Suprapubic skin (tissue), 4 donors: ENCODE results near the gene COL23A1. TPM values are rescaled to one million over a fixed set of nuclear protein-coding genes. Genes with fewer than 3 reads are reported as not detected.

ENCODE experiments used
- DNase-seq, 2 donors: peaks; one replicate each; pipeline ENCODE4 v3.0.0-alpha.2; 2019; ENCODE audit warnings: low spot score in 2 of 2
- H3K27ac ChIP-seq: fragments of 200-600 bp; sonication (generic); one replicate; pipeline ENCODE4 v1.5.1; 2019
- H3K27me3 ChIP-seq: fragments of 200-600 bp; sonication (generic); one replicate; pipeline ENCODE4 v1.5.1; 2019
- H3K36me3 ChIP-seq: fragments of 200-600 bp; sonication (generic); one replicate; pipeline ENCODE4 v1.5.1; 2019
- H3K4me1 ChIP-seq: fragments of 200-600 bp; sonication (generic); one replicate; pipeline ENCODE4 v1.5.1; 2019
- H3K4me3 ChIP-seq: fragments of 200-600 bp; sonication (generic); one replicate; pipeline ENCODE4 v1.5.1; 2019; ENCODE audit warnings: mild to moderate bottlenecking
- H3K9me3 ChIP-seq: fragments of 200-600 bp; sonication (generic); one replicate; pipeline ENCODE4 v1.5.1; 2019
- EP300 ChIP-seq: sonication (generic); formaldehyde crosslinking; IDR thresholded peaks from one replicate; pipeline ENCODE4 v1.6.1; 2017; ENCODE audit warnings: antibody characterized with exemption
- POLR2A ChIP-seq, 2 donors: fragments of 450-650 bp; IDR thresholded peaks; one replicate each; pipeline ENCODE4 v1.6.1; 2017; ENCODE audit warnings: antibody characterized with exemption in 2 of 2, mild to moderate bottlenecking in 2 of 2, moderate library complexity in 2 of 2
- POLR2AphosphoS5 ChIP-seq, 3 donors: sonication (generic); formaldehyde crosslinking; IDR thresholded peaks; one replicate each; pipeline ENCODE4 v1.6.1; 2017; ENCODE audit warnings: antibody characterized with exemption in 3 of 3
- WGBS: methylation state at CpG from one replicate; pipeline ENCODE4 v1.1.5; 2018; 5-methylcytosine and 5-hydroxymethylcytosine counted together
- total RNA-seq, 4 donors: library from RNA; depleted of rRNA; stranded (reverse); fragments of >200 nt; gene quantifications; one replicate each; pipeline ENCODE4 v1.1.0, GENCODE V29; 2016
- TF ChIP-seq, protein P1 (sequence below), 2 donors: fragments of 200-600 bp in 1 of 2; fragments of 450-650 bp in 1 of 2; sonication (generic) in 1 of 2; IDR thresholded peaks; one replicate each; pipeline ENCODE4 v1.5.1; 2016 to 2019; ENCODE audit warnings: antibody characterized with exemption in 2 of 2, mild to moderate bottlenecking in 1 of 2, moderate library complexity in 1 of 2

COL23A1 gene
- total RNA-seq, 4 donors from 2014 or later: 1.6 to 4.4 (median 3.4) TPM

DNA sequence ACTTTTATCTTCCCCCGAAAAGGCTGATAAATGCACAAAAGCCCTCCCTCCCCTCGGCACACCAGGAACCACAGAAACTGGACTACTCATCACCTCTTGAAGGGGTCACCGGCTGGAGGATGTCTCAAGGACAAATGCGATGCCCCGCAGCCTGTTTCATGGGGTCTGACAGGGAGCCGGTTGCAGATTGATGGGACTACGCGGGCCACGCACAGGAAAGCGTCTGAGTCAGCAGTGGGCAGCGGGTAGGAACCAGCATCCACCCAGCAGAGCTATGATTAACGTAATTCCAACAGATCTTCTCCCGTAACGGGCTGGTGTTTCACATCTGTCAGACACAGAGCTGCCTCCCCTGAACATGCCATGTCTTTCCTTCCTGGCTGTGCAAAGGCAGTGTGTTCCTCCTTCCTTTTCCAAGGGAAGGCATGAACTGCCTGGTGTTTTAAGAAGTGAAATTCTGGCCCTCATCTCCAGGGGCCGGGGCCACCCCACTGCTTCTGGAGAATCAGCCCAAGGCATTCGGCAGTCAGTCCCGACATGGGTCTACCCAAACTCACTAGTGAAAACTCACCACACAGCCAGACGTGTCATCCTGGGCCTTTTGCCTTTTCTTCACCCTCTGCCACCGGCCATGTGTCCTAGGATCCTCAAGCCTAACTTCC lies 213.1 kb downstream of the COL23A1 start:
- H3K4me1 ChIP-seq: peaks cover 8% of the 10 kb centered on the region
- 81% methylated on average over 19 of the region's 19 CpGs for WGBS
- no peaks in the 10 kb centered on the region for H3K36me3 ChIP-seq
- no peak for DNase-seq
- no peaks in the 10 kb centered on the region for H3K9me3 ChIP-seq
- no peak overlapping the region for H3K4me3 ChIP-seq
- TF ChIP-seq POLR2A (IDR thresholded peaks at IDR 0.05) (no peak), EP300 (no peak), POLR2AphosphoS5 (IDR thresholded peaks at IDR 0.05) (no peak)
- TF ChIP-seq, protein P1, sequence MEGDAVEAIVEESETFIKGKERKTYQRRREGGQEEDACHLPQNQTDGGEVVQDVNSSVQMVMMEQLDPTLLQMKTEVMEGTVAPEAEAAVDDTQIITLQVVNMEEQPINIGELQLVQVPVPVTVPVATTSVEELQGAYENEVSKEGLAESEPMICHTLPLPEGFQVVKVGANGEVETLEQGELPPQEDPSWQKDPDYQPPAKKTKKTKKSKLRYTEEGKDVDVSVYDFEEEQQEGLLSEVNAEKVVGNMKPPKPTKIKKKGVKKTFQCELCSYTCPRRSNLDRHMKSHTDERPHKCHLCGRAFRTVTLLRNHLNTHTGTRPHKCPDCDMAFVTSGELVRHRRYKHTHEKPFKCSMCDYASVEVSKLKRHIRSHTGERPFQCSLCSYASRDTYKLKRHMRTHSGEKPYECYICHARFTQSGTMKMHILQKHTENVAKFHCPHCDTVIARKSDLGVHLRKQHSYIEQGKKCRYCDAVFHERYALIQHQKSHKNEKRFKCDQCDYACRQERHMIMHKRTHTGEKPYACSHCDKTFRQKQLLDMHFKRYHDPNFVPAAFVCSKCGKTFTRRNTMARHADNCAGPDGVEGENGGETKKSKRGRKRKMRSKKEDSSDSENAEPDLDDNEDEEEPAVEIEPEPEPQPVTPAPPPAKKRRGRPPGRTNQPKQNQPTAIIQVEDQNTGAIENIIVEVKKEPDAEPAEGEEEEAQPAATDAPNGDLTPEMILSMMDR (IDR thresholded peaks at IDR 0.05): no peak
- H3K27me3 ChIP-seq: peaks cover 17% of the 10 kb centered on the region
- H3K27ac ChIP-seq: no peak overlapping the region

DNA sequence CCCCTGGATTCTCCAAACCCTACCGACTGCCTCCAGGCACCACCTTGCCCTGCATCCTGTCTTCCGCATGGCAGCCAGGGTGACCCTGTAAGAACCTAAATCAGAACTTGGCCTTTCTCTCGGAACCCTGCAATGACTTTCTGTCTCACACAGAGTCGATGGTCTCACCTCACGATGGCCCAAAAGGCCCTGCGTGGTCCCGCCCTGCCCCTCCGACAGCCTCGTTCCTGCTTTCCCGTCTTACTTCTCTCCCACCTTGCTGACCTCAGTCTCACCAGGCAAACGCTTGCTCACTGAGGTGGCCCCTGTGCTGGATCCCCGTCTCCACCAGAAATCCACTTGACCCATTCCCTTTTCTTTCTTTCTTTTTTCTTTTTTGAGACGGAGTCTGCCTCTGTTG lies 214.8 kb downstream of the COL23A1 start:
- DNase-seq: no peak

DNA sequence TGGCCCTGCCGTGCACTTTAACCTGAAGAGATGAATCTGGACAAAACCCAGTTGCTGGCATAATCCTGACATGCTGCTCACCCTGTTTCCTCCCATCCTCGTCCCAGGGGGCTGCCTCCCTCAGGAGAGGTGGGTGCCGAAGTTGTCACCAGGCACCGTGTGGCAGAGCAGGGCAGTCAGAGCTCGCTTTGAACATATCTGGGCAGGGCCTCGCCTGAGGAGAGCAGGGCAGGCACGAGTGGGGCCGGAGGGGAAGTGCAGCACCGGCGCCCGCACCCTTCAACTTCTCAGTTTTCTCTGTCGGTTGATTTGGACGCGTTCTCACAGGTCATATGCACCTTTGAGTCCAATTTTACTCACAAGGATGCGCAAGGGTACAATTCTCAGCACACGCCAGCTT lies 216.5 kb downstream of the COL23A1 start:
- TF ChIP-seq POLR2A (IDR thresholded peaks at IDR 0.05) (no peak), EP300 (no peak), POLR2AphosphoS5 (IDR thresholded peaks at IDR 0.05) (no peak)
- TF ChIP-seq, protein P1 (IDR thresholded peaks at IDR 0.05): no peak
- Histone ChIP-seq H3K27me3 (peaks cover 15% of the 10 kb centered on the region), H3K4me1 (peaks cover 17% of the 10 kb centered on the region), H3K36me3 (no peaks in the 10 kb centered on the region), H3K27ac (no peak overlapping the region), H3K9me3 (no peaks in the 10 kb centered on the region), H3K4me3 (no peak overlapping the region)
- 89% methylated on average over 16 of the region's 16 CpGs for WGBS
- no peak for DNase-seq

More for the DNA sequence above, 214.8 kb downstream of the COL23A1 start:
- Histone ChIP-seq H3K4me3 (no peak overlapping the region), H3K9me3 (no peaks in the 10 kb centered on the region), H3K4me1 (peaks cover 17% of the 10 kb centered on the region), H3K36me3 (no peaks in the 10 kb centered on the region), H3K27ac (no peak overlapping the region), H3K27me3 (peaks cover 15% of the 10 kb centered on the region)
- WGBS: 86% methylated on average over 13 of the region's 13 CpGs
- TF ChIP-seq POLR2A (IDR thresholded peaks at IDR 0.05) (no peak), EP300 (no peak), POLR2AphosphoS5 (IDR thresholded peaks at IDR 0.05) (no peak)
- TF ChIP-seq, protein P1 (IDR thresholded peaks at IDR 0.05): no peak

DNA sequence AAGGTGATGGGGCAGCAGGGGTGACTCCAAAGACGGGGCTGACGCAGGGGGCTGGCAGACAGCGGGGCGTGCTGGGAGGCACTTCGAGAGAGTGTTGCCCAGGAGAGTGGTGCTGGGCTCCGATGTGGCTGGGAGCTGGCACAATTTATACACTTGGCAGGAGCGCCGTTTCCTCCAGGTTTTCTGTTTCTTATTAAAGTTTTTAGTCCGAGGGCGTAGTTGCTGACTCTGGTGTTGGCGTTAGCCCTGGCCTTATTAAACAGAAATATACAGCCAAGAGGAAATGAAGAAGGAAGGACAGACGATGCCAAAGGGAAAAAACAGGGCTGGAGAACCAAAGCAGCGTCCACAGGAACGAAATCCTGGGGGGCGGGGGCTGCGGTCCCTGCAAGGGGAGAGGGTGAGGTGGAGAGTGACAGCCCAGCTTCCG lies 218.0 kb downstream of the COL23A1 start:
- DNase-seq: no peak
- H3K27me3 ChIP-seq: peaks cover 15% of the 10 kb centered on the region
- WGBS: 12% methylated on average over 17 of the region's 17 CpGs
- no peaks in the 10 kb centered on the region for H3K9me3 ChIP-seq
- H3K4me3 ChIP-seq: peak overlapping the region; percentile 23
- H3K4me1 ChIP-seq: peaks cover 17% of the 10 kb centered on the region
- peak overlapping the region; percentile 33 for H3K27ac ChIP-seq
- H3K36me3 ChIP-seq: no peaks in the 10 kb centered on the region
- TF ChIP-seq, protein P1 (IDR thresholded peaks at IDR 0.05): no peak

DNA sequence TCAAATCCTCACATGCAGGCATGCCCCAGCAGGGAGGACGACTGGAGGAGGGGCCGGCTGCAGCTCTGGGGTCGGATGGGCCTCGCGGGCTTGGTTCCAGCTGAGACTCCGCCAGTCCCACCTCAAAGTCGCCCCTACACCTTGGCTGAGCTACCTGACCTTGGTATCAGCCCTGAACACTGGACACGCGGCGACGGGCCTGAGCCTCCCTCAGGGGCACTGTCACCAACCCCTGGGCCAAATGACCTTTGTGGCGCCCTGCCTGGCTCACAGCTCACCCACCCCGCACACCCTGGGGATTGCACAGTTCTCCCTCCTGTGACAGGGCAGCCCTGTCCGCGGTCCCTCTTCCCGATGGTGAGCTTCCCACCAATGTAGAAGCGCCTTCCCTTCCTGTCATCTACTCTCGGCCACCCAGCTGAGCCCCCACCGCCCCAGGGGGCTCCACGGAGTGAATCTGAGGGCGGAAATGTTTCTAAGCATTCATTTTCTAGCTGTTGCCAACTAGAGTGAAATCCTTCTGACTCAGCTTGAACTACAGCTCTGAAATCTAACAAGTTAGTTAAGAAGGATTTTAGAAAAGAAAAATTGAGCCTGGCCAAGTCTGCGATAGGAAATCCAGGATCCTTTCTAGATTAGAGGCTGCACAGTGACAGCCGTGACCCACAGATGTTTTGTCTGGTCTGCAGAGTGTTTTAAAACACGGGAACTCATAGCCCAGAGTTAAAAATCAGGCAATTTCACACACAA lies 218.7 kb downstream of the COL23A1 start:
- H3K4me1 ChIP-seq: peaks cover 17% of the 10 kb centered on the region
- DNase-seq: no peak
- TF ChIP-seq, protein P1 (IDR thresholded peaks at IDR 0.05): no peak
- TF ChIP-seq EP300 (no peak), POLR2AphosphoS5 (IDR thresholded peaks at IDR 0.05) (no peak), POLR2A (IDR thresholded peaks at IDR 0.05) (no peak)
- H3K4me3 ChIP-seq: peak overlapping the region; percentile 23
- H3K27me3 ChIP-seq: peaks cover 15% of the 10 kb centered on the region
- no peaks in the 10 kb centered on the region for H3K36me3 ChIP-seq
- WGBS: 47% methylated on average over 16 of the region's 24 CpGs
- peak overlapping the region; percentile 33 for H3K27ac ChIP-seq
- H3K9me3 ChIP-seq: no peaks in the 10 kb centered on the region
